Esophagus (tissue), 2 donors: Measurements from ENCODE around the gene PID1. TPM values are rescaled to one million over a fixed set of nuclear protein-coding genes. Genes with fewer than 3 reads are reported as not detected.

Experiments
- H3K27ac ChIP-seq, 2 donors: one replicate each; pipeline ENCODE4 v1.5.1; 2013; ENCODE audit warnings: low read depth in 2 of 2, mild to moderate bottlenecking in 2 of 2, inconsistent platforms in 1 of 2, low read length in 1 of 2, moderate library complexity in 1 of 2
- H3K27me3 ChIP-seq, 2 donors: one replicate each; pipeline ENCODE4 v1.6.1; 2013; ENCODE audit warnings: low read length in 2 of 2, control low read depth in 1 of 2, mild to moderate bottlenecking in 1 of 2; ENCODE audit not compliant: insufficient read depth in 2 of 2, control insufficient read depth in 1 of 2
- H3K36me3 ChIP-seq, 2 donors: one replicate each; pipeline ENCODE4 v1.6.1; 2013; ENCODE audit warnings: low read length in 1 of 2; ENCODE audit not compliant: control insufficient read depth in 2 of 2, insufficient read depth in 2 of 2
- H3K4me1 ChIP-seq, 2 donors: one replicate each; pipeline ENCODE4 v1.6.1; 2013; ENCODE audit warnings: low read length in 1 of 2; ENCODE audit not compliant: control insufficient read depth in 2 of 2, insufficient read depth in 2 of 2
- H3K4me3 ChIP-seq, 2 donors: one replicate each; pipeline ENCODE4 v1.5.1; 2013; ENCODE audit warnings: low read length in 2 of 2, mild to moderate bottlenecking in 2 of 2, low read depth in 1 of 2, moderate library complexity in 1 of 2
- H3K9me3 ChIP-seq, 2 donors: one replicate each; pipeline ENCODE4 v1.6.1; 2013; ENCODE audit warnings: mild to moderate bottlenecking in 2 of 2, low read depth in 1 of 2, low read length in 1 of 2, moderate library complexity in 1 of 2; ENCODE audit not compliant: control insufficient read depth in 2 of 2, insufficient read depth in 1 of 2
- WGBS, 2 donors: extraction: QIAGEN DNeasy Blood & Tissue Kit; methylation state at CpG; one replicate each; pipeline ENCODE4 v1.1.7; 2013; 5-methylcytosine and 5-hydroxymethylcytosine counted together
- polyA plus RNA-seq, 2 donors: library from polyadenylated mRNA; stranded (reverse); fragments of 200-250 nt; gene quantifications; one replicate each; pipeline ENCODE4 v1.2.3, GENCODE V29; 2013
- donor health status: healthy with polysubstance abuse.
- donor health status: Bipolar disorder and iron deficiency.

The PID1 gene
- polyA plus RNA-seq, 2 donors: 2.0 to 3.5 TPM

- Histone ChIP-seq H3K27ac (no peak overlapping the region), H3K9me3 (no peaks in the 10 kb centered on the region), H3K36me3 (no peaks in the 10 kb centered on the region), H3K27me3 (no peaks in the 10 kb centered on the region), H3K4me1 (no peaks in the 10 kb centered on the region), H3K4me3 (no peak overlapping the region)
- 92 to 95% methylated on average over 1 of the region's 1 CpG for WGBS, 2 donors
Observed at GRCh38 chr2:229099231-229099630, 171.9 kb downstream of the PID1 start.

DNA sequence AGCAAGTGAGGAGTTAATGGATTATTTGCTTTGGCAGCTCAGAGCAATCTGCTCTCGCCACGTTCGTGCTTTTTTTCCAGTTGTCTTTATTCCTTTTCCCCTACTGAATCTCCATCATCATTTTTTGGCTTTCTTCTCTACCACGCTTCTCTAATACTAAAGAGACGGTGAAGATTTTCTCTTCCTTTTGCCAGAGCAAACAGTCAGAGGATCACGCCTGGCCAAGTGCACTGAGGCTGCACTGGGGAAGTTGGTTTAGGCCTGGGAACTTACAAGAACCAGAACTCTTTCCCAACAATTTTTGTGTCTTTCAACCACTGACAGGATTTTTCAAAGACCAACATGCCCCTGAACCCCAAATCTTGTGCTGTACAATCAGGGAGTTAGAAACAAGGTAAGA lies 172.3 kb downstream of the PID1 start:
- Histone ChIP-seq H3K27ac (no peak overlapping the region), H3K9me3 (no peaks in the 10 kb centered on the region), H3K4me1 (no peaks in the 10 kb centered on the region), H3K27me3 (no peaks in the 10 kb centered on the region), H3K4me3 (no peak overlapping the region), H3K36me3 (no peaks in the 10 kb centered on the region)
- 45 to 54% methylated on average over 6 of the region's 6 CpGs for WGBS, 2 donors

GRCh38 chr2:229096409-229097066 lies 174.5 kb downstream of the PID1 start:
- 49 to 58% methylated on average over 4 of the region's 4 CpGs for WGBS, 2 donors

GRCh38 chr2:229095472-229095871 lies 175.6 kb downstream of the PID1 start:
- Histone ChIP-seq H3K4me3 (no peak overlapping the region), H3K27me3 (no peaks in the 10 kb centered on the region), H3K4me1 (no peaks in the 10 kb centered on the region), H3K36me3 (no peaks in the 10 kb centered on the region), H3K9me3 (no peaks in the 10 kb centered on the region), H3K27ac (no peak overlapping the region)
- WGBS, 2 donors: 97 to 98% methylated on average over 1 of the region's 1 CpG

More at GRCh38 chr2:229096409-229097066, 174.5 kb downstream of the PID1 start:
- Histone ChIP-seq H3K4me3 (no peak overlapping the region), H3K9me3 (no peaks in the 10 kb centered on the region), H3K27ac (no peak overlapping the region), H3K4me1 (no peaks in the 10 kb centered on the region), H3K36me3 (no peaks in the 10 kb centered on the region), H3K27me3 (no peaks in the 10 kb centered on the region)

GRCh38 chr2:229090225-229090624 lies 180.9 kb downstream of the PID1 start:
- no peak overlapping the region for H3K27ac ChIP-seq
- no peak overlapping the region for H3K4me3 ChIP-seq
- 68 to 90% methylated on average over 2 of the region's 2 CpGs for WGBS, 2 donors
- H3K36me3 ChIP-seq: no peaks in the 10 kb centered on the region
- H3K27me3 ChIP-seq: no peaks in the 10 kb centered on the region
- no peaks in the 10 kb centered on the region for H3K4me1 ChIP-seq
- no peaks in the 10 kb centered on the region for H3K9me3 ChIP-seq

DNA sequence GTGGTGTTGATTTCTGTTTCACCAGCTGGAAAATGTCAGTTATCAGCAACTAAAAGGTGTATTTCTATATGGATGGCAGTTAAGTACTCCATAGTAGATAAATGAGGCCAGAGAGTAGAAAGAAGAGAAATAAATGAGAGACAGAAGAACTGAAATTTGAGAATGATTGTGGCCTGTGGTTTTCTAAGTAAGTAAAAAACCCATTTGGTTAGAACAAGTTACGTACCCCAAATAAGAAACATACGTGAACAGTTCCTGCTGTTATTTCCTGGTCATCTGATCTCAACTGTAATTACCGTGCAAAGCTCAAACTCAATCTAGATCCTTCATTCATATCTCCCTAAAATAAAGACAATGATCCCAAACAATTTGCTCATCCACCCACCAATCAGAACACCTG lies 181.3 kb downstream of the PID1 start:
- Histone ChIP-seq H3K4me3 (no peak overlapping the region), H3K36me3 (no peaks in the 10 kb centered on the region), H3K27ac (no peak overlapping the region), H3K9me3 (no peaks in the 10 kb centered on the region), H3K4me1 (no peaks in the 10 kb centered on the region), H3K27me3 (no peaks in the 10 kb centered on the region)
- 67 to 70% methylated on average over 3 of the region's 3 CpGs for WGBS, 2 donors

GRCh38 chr2:229088966-229089700 lies 182.0 kb downstream of the PID1 start:
- no peaks in the 10 kb centered on the region for H3K36me3 ChIP-seq
- H3K4me3 ChIP-seq: no peak overlapping the region
- H3K27ac ChIP-seq: no peak overlapping the region
- H3K9me3 ChIP-seq: no peaks in the 10 kb centered on the region
- H3K27me3 ChIP-seq: no peaks in the 10 kb centered on the region
- 67 to 70% methylated on average over 7 of the region's 7 CpGs for WGBS, 2 donors
- no peaks in the 10 kb centered on the region for H3K4me1 ChIP-seq

DNA sequence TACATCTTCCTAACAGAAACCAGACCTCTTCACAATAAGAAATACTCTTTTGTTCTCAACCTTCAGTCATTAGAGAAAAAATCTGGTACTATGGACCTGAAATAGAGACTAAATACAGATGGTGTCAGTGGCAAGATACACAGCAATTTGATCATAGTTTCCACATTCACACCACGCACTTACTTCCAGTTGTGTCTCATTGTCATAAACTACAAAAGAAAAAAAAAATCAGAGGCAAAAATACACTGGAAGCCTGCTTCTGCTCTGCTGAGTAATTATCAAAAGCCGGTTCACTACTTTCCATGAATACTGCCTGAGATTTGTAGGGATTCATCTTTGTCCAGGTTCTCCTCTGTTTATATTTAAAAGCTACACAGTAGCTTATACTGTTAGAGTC lies 182.6 kb downstream of the PID1 start:
- no peaks in the 10 kb centered on the region for H3K27me3 ChIP-seq
- H3K4me1 ChIP-seq: no peaks in the 10 kb centered on the region
- H3K27ac ChIP-seq: no peak overlapping the region
- whole genome bisulfite sequencing, 2 donors: 76 to 79% methylated on average over 2 of the region's 2 CpGs
- H3K9me3 ChIP-seq: no peaks in the 10 kb centered on the region
- H3K4me3 ChIP-seq: no peak overlapping the region
- no peaks in the 10 kb centered on the region for H3K36me3 ChIP-seq

DNA sequence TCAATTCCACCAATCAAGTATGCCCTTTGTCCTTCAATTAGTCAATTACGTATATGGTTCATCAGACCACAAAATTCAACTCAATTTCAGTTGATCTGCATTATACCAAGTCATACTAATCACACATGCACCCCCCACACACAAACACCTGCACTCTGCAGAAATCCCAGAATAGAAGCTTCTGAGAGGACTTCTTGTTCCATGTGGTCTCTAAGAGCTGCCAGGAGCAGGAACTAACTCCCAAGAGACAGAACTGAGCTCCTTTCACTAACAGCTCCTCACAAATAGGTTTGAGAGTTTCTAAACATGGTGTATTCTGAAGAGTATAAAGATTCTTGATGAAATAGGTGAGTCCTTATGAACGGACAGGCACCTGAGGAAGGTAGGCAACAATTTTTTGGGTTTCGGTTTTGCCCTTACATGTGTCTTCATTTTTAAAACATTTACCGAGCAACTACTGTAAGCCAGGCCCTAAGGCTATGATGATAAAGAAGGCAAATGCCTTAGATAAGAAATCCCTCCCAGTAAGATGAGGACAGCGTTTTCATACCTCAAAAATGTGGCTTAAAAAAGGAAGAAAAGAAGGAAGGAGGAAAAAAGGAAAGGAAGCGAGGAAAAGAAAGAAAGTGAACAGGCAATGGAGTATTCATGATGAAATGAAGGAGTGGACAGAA lies 183.1 kb downstream of the PID1 start:
- Histone ChIP-seq H3K9me3 (no peaks in the 10 kb centered on the region), H3K27ac (no peak overlapping the region)
- 56 to 63% methylated on average over 6 of the region's 6 CpGs for WGBS, 2 donors

More for the DNA sequence above, 183.1 kb downstream of the PID1 start:
- Histone ChIP-seq H3K4me3 (no peak overlapping the region), H3K27me3 (no peaks in the 10 kb centered on the region), H3K4me1 (no peaks in the 10 kb centered on the region), H3K36me3 (no peaks in the 10 kb centered on the region)
